ENCODE data around the gene CFAP221. TPM values are rescaled to one million over a fixed set of nuclear protein-coding genes. Genes with fewer than 3 reads are reported as not detected.

CFAP221 gene
- total RNA-seq, 1 donor from 2014 or later = 0.45 TPM

GRCh38 chr2:119583291-119583690, 39.0 kb downstream of the CFAP221 start:
- DNase-seq (ENCODE audit: low spot score) = no peak
- TF ChIP-seq, protein P1, sequence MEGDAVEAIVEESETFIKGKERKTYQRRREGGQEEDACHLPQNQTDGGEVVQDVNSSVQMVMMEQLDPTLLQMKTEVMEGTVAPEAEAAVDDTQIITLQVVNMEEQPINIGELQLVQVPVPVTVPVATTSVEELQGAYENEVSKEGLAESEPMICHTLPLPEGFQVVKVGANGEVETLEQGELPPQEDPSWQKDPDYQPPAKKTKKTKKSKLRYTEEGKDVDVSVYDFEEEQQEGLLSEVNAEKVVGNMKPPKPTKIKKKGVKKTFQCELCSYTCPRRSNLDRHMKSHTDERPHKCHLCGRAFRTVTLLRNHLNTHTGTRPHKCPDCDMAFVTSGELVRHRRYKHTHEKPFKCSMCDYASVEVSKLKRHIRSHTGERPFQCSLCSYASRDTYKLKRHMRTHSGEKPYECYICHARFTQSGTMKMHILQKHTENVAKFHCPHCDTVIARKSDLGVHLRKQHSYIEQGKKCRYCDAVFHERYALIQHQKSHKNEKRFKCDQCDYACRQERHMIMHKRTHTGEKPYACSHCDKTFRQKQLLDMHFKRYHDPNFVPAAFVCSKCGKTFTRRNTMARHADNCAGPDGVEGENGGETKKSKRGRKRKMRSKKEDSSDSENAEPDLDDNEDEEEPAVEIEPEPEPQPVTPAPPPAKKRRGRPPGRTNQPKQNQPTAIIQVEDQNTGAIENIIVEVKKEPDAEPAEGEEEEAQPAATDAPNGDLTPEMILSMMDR (IDR thresholded peaks at IDR 0.05) = no peak
- Mint-ChIP-seq H3K27ac (ENCODE audit: unreplicated experiment) (no peak overlapping the region), H3K9me3 (ENCODE audit: low read depth) (peaks cover 7% of the 10 kb centered on the region), H3K4me3 (ENCODE audit: unreplicated experiment) (no peak overlapping the region), H3K4me1 (ENCODE audit: low read depth) (no peaks in the 10 kb centered on the region), H3K27me3 (ENCODE audit: low read depth) (peaks cover 11% of the 10 kb centered on the region), H3K36me3 (ENCODE audit: low read depth) (no peaks in the 10 kb centered on the region)

DNA sequence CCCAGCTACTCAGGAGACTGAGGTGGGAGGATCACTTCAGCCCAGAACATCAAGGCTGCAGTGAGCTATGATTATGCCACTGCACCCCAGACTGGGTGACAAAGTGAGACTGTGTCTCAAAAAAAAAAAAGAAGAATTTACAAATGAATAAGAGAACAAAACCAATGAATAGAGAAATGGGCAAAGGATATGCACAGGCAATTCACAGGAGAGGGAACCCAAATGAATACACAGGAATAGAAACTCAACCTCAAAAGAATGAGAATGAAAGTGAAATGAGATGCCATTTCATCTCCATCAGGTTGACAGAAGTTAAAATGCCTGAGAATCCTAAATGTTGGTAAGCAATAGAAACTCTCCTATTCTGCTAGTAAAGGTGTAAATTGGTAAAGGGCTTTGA, 40.2 kb downstream of the CFAP221 start:
- H3K4me1 Mint-ChIP-seq (ENCODE audit: low read depth) = no peaks in the 10 kb centered on the region
- no peaks in the 10 kb centered on the region for H3K36me3 Mint-ChIP-seq (ENCODE audit: low read depth)
- no peak for DNase-seq (ENCODE audit: low spot score)
- peaks cover 17% of the 10 kb centered on the region for H3K27me3 Mint-ChIP-seq (ENCODE audit: low read depth)
- TF ChIP-seq, protein P1 (IDR thresholded peaks at IDR 0.05) = no peak
- peaks cover 7% of the 10 kb centered on the region for H3K9me3 Mint-ChIP-seq (ENCODE audit: low read depth)
- no peak overlapping the region for H3K4me3 Mint-ChIP-seq (ENCODE audit: unreplicated experiment)
- no peak overlapping the region for H3K27ac Mint-ChIP-seq (ENCODE audit: unreplicated experiment)

GRCh38 chr2:119586085-119586484, 41.8 kb downstream of the CFAP221 start:
- no peak for DNase-seq (ENCODE audit: low spot score)
- H3K9me3 Mint-ChIP-seq (ENCODE audit: low read depth) = peaks cover 7% of the 10 kb centered on the region
- peaks cover 26% of the 10 kb centered on the region for H3K27me3 Mint-ChIP-seq (ENCODE audit: low read depth)
- H3K4me3 Mint-ChIP-seq (ENCODE audit: unreplicated experiment) = no peak overlapping the region
- H3K36me3 Mint-ChIP-seq (ENCODE audit: low read depth) = no peaks in the 10 kb centered on the region
- H3K27ac Mint-ChIP-seq (ENCODE audit: unreplicated experiment) = no peak overlapping the region
- no peaks in the 10 kb centered on the region for H3K4me1 Mint-ChIP-seq (ENCODE audit: low read depth)
- TF ChIP-seq, protein P1 (IDR thresholded peaks at IDR 0.05) = no peak

- Mint-ChIP-seq H3K4me3 (ENCODE audit: unreplicated experiment) (no peak overlapping the region), H3K4me1 (ENCODE audit: low read depth) (no peaks in the 10 kb centered on the region), H3K27me3 (ENCODE audit: low read depth) (peaks cover 51% of the 10 kb centered on the region), H3K9me3 (ENCODE audit: low read depth) (no peaks in the 10 kb centered on the region), H3K27ac (ENCODE audit: unreplicated experiment) (no peak overlapping the region), H3K36me3 (ENCODE audit: low read depth) (no peaks in the 10 kb centered on the region)
- TF ChIP-seq, protein P1 (IDR thresholded peaks at IDR 0.05) = no peak
- no peak for DNase-seq (ENCODE audit: low spot score)
These were observed 46.6 kb downstream of the CFAP221 start for GRCh38 chr2:119590873-119591272.

DNA sequence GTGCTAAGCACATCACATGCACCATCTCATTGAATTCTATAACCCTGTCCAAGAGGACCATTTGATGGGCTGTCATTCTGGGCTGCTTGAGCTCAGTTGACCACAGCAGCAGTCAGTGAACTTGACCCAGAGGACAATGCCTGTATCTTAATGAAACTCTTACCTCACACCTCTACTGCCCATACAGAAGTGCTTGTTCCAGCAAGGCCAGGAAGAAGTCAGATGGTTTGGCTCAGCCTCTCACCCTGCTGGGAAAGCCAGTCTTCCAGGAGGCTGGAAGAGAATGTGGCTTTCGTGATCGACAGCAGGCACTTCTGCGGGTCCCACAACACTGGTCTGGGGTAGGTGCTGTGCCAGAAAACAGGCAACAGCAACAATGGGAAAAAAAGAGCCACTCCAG, 47.3 kb downstream of the CFAP221 start:
- Mint-ChIP-seq H3K27ac (ENCODE audit: unreplicated experiment) (no peak overlapping the region), H3K36me3 (ENCODE audit: low read depth) (no peaks in the 10 kb centered on the region), H3K9me3 (ENCODE audit: low read depth) (no peaks in the 10 kb centered on the region), H3K4me3 (ENCODE audit: unreplicated experiment) (no peak overlapping the region), H3K27me3 (ENCODE audit: low read depth) (peaks cover 50% of the 10 kb centered on the region), H3K4me1 (ENCODE audit: low read depth) (no peaks in the 10 kb centered on the region)
- DNase-seq (ENCODE audit: low spot score) = no peak
- TF ChIP-seq, protein P1 (IDR thresholded peaks at IDR 0.05) = no peak

Measured in chondrocyte (in vitro differentiated cells).